Measurements from ENCODE around the gene H6PD.

The H6PD gene

GRCh38 chr1:9294910-9295636 is 60.5 kb downstream of the H6PD start:
- TF ChIP-seq CTCF (IDR thresholded peaks at IDR 0.05), result no peak

- TF ChIP-seq CTCF (IDR thresholded peaks at IDR 0.05), result no peak
Observed at GRCh38 chr1:9295884-9296283, 61.3 kb downstream of the H6PD start.

- TF ChIP-seq CTCF (IDR thresholded peaks at IDR 0.05), result no peak
Observed at GRCh38 chr1:9296850-9297249, 62.3 kb downstream of the H6PD start.

GRCh38 chr1:9297831-9298230 is 63.3 kb downstream of the H6PD start:
- TF ChIP-seq CTCF (IDR thresholded peaks at IDR 0.05), result no peak

GRCh38 chr1:9298282-9298681 is 63.7 kb downstream of the H6PD start:
- no peak for TF ChIP-seq CTCF (IDR thresholded peaks at IDR 0.05)

GRCh38 chr1:9300573-9300972 is 66.0 kb downstream of the H6PD start:
- no peak for TF ChIP-seq CTCF (IDR thresholded peaks at IDR 0.05)

- no peak for TF ChIP-seq CTCF (IDR thresholded peaks at IDR 0.05)
Observed at GRCh38 chr1:9302745-9303524, 68.4 kb downstream of the H6PD start.
